Activated CD4-positive, alpha-beta T cell treated with anti-CD3 and anti-CD28 coated beads for 4 hours (primary cell): ENCODE data around the gene WNT3A.

Experiments
- DNase-seq, 2 donors: peaks; one replicate each; pipeline ENCODE4 v3.0.0-alpha.2; 2020

Gene WNT3A

DNA sequence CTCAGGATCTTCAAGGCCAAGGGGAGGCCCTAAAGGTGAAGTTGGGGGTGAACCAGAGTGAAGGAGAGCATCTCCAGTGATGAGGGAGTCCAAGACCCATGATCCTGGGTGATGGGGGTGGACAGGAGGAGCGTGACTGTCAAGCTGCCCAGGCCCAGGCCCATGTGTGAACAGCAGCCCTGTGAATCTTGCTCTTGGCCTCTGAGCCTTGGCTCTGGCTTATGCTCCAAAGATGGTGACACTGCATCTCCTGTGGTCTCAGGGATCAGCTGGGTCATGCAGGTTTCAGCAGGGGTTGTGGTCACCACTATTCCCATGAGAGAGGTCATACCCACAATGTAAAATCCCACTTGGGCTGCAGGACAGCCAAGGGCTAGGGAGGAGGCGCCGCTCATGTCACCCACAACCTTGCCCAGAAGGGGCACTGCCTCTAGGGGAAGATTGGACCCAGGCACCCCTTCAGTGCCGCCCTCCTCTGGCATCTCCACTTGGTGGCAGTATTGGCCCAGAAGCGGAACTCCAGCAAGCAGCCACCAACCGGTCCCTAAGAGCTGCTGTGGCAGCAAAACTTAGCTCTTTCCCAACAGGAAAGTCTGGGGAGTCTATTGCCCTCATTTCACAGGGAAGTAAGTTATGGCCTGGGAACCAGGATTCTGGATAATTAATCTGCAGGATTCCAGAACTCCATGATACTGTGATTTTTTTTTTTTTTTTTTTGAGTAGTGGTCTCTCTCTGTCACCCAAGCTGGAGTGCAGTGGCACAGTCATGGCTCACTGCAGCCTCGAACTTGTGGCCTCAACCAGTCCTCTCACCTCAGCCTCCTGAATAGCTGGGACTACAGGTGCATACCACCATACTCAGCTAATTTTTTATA lies 7.5 kb upstream of the WNT3A start:
- DNase-seq, result peak; percentile 57 to 64

GRCh38 chr1:228000416-228000815 lies 6.4 kb upstream of the WNT3A start:
- no peak for DNase-seq

DNA sequence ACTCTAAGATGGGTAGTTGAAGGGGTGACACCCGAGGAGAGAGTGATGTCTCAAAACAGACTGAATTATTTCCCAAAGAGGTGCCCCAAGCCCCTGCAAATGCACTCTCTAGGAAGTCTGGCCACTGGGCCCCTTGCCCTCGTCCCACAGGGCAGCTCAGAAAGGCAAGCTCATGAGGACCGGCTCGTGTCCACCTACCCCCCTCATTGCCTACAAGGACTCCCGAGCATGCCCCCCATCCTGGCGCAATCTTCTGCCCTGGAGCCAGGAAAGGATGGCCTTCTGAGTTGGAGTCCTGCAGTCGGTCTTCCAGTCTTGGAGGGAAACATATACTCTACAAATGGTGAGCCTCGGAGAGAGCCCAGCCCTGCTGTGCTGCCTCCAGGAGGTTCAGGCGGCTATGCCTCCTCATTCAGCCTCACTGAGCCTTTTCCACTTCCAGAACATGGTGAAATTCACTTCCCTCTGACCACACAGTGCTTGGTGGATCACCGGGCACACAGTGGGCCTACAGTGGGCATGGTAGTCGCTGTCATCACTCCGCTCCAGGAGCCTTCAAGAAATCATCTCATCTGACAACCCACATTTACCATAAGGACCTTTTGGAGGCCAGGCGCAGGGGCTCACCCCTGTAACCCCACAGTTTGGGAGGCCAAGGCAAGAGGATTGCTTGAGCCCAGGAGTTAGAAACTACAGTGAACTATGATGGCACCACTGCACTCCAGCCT lies 5.8 kb upstream of the WNT3A start:
- DNase-seq, result no peak

DNA sequence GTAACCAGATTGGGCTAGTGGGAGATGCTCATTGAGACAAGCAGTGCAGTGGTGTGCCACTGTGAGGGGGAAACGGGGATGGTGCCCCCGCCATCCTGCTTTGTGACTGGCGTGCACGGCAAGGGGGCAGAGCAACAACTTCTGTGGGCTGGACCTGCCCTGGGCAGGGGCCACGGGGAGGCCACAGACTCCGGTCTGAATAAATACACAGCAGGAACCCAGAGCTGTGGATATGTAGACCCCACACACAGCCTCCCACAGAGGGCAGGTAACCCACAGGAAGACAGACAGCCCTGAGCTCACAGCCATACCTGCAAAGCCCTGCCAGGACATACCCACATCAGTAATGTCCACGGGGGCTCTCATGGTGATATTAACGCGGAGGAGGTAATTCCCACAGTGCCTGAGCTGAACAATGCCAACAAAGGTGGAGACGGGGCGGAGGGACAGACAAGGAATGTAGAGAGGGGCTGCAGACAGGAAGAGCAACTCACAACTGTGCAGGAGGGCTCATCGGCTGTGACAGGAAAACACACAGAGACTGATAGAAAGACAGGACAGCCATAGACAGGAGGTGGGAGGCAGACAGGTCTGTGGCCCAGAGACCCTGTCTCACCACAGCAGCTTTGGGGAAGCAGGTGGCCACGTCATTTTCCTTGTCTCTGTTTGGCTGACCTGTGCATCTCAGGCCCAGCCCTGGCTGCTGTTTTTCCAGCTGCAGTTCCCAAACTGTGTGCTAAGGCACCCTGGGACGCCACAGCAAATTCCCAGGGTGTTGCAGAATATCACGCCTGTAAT lies 4.9 kb upstream of the WNT3A start:
- DNase-seq, result no peak

DNA sequence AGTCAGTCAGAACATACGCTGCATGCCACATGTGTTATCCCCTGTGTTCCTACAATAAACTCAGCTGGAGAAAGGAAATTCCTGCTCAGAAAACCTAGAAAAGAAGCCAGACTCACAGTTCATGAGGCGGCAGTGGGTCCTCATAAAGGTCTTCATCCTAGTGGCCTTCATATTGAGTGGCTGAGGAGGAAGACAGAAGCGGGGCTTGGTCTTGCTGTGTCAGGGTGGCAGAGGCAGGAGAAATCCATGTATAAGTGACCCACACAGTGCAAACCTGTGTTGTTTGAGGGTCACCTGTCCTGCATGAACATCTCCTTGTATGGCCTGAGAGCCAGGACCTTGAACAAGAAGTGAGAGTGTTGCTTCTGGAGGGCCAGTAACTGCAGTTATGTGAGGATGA lies 4.0 kb upstream of the WNT3A start:
- no peak for DNase-seq

DNA sequence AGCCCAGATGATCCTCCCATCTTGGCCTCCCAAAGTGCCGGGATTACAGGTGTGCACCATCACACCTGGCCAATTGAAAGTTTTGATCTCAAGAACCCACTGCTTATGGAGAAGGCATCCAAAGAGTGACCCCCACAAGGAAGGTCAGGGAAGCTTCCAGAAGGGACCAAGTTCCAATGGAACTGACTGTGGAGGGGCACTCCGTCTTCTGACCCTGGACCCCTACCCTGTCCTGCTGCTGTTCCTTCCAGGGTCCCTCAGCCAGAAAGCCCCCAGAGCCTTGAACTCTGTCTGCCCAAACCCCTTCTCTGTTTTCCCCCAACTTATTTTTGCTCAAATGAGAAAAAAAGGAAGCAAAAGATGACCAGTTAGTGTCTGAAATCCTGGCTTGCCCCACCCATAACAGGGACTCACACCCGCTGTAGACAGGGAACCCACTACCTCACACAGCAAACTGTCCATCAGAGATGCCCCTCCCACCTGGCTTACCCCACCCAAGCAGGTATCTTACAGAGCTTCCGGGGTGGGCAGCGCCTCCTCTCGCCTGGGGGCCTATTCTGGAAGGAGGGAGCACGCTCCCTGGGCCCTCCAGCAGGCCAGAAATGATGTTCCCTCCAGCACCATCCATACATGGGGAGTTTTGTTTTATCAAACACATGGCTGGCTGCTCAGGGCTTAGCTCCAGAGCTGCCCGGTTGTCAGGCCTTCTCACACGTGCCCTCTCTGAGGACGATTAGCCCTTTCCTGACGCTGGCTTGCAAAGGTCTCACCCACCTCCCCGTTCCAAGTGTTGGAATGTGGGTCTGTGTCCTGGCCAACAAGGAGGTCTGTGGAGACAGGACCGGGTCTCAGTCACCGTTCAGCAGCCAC lies 3.1 kb upstream of the WNT3A start:
- no peak for DNase-seq

DNA sequence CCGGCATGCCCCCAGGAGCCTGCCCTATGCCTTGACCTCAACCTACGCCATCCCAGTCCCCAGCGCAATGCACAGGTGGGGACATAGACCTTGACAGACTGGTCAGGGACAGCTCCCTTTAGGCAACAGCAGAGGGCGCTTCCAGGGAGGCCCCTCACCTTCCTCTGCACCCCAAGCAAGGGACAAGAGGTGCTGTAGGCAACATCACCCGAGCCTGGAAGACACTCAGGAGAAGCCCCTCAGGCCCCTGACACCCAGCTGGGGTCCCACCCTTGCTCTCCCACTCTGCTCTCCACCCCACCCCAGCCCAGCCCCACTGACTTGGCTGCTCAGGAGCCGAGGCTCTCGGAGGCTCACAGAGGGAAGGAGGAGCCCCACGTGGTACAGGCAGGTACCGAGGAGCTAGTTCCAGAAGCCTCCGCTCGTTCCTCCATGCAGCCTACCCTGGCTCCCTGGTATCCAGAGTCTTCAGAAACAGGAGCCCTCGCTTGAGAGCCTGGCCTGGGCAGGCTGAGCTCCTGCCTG lies 2.4 kb upstream of the WNT3A start:
- no peak for DNase-seq

- DNase-seq, result no peak
These were observed 1.8 kb upstream of the WNT3A start for GRCh38 chr1:228004856-228005462.

DNA sequence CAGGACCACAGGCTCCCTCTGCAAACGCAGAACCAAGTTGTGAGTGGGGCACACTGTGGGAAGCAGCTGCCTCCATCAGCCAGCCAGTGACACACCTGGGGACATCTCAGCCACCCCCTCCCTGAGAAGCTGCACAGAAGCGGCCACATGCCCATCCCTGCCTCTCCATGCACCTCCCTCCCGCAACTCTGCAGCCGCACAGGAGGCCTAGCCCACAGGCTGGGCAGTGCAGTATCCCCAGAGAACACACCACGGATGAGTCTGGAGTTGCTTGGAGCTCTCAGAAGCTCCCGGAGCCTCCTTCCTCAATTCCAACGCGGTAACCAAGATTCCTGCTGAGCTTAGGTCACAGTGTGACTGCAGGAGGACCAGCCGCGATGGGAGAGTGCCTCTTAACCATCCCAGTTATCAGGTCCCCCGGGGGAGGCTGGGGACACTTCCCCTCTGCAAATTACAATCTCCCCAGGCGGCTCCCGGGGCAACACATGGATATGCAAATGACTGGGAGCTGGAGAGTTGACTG lies 1.2 kb upstream of the WNT3A start:
- DNase-seq, result no peak

GRCh38 chr1:228006034-228006785 lies 588 bp upstream of the WNT3A start:
- no peak for DNase-seq

GRCh38 chr1:228007049-228007800 lies 427 bp downstream of the WNT3A start:
- DNase-seq, result no peak

DNA sequence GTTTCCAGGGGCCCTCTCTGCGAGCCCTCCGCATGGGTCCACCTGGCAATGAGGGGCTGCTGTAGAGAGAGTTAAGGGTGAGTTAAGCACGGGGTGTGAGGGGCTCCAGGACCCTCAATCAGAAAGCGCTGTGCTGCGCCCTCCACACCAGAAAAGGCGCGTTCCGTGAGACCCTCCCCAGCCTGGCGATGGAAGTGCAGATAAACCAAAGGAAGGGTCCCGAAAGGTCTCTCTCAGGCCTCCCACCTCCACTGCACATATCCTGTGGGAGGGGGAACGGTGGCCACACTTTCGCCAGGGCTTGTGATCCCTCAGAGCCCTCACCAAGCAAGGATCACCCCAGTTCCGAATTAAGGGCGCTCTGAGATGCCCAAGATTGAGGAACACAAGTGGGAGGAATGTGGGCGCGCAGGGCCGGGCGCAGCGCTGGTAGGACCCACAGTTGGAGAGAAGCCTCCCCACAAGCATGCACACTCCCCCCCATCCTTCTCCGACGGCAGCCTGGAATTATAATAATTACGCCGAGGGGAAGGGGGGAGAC lies 1.1 kb downstream of the WNT3A start:
- no peak for DNase-seq

DNA sequence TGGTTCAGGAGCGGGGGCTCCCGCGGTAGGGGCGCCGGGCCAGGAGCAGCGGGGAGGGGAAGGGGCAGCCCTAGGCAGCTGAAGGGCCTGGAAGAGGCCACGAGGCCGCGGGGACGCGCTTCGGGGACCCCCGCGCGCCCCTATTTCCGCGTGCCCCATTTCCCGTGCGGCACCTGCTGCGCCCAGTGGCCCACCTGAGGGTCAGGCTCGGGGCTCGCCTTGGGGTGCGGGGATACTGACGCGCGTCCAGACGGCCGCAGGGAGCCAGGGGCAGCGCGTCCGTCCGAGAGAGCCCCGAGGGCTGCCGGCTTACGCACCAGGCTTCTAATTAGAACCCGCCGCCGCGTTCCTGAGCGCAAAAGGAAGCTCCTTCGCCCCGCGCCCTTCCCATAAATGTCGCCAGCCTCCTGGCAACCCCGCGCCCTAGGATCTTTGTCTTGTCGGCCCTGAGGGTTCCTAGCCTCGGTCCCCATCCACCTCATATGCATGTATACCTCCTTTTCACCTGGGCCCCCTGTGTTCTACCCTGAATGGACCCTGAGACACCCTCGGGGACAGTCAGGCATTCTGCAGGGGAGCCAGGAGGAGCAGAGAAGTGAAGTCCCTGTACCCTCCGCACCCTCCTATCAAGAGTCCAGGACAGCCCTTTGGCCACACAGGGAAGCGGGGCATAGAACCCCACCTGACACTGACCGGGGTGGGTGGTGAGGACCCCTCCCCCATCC lies 1.8 kb downstream of the WNT3A start:
- DNase-seq, result no peak

GRCh38 chr1:228009116-228009827 lies 2.5 kb downstream of the WNT3A start:
- no peak for DNase-seq

- DNase-seq, result no peak
These were observed 3.3 kb downstream of the WNT3A start for GRCh38 chr1:228009828-228010775.

GRCh38 chr1:228010921-228011320 lies 4.1 kb downstream of the WNT3A start:
- no peak for DNase-seq

GRCh38 chr1:228011721-228012311 lies 5.0 kb downstream of the WNT3A start:
- DNase-seq, result no peak
